ENCODE measurements around the gene ABHD17A. TPM values are rescaled to one million over a fixed set of nuclear protein-coding genes. Genes with fewer than 3 reads are reported as not detected.

ABHD17A gene
- total RNA-seq, 1 experiment from 2014 or later: 47.5 TPM

- Histone ChIP-seq H3K79me2 (ENCODE audit: insufficient read depth, low read length) (peaks cover 23% of the 10 kb centered on the region; the same call in 1 of the 2 replicates), H4K5ac (ENCODE audit: insufficient read length, low read depth, low read length) (peak within 1 kb of the TSS; percentile 94), H4K91ac (ENCODE audit: insufficient read length, low read depth, low read length) (no peak within 1 kb of the TSS), H4K20me1 (ENCODE audit: control insufficient read depth, insufficient read depth, insufficient read length) (peaks cover 5% of the 10 kb centered on the region), H3K79me1 (ENCODE audit: insufficient read depth, low read depth, low read length, poor library complexity, severe bottlenecking) (peaks cover 10% of the 10 kb centered on the region), H3K56ac (ENCODE audit: insufficient read length, low read depth, low read length) (no peak within 1 kb of the TSS), H3K9me3 (ENCODE audit: control insufficient read depth, low read depth, low read length) (no peaks in the 10 kb centered on the region), H3K4ac (ENCODE audit: low read depth, low read length) (no peak within 1 kb of the TSS; the same call in 1 of the 2 replicates), H3K14ac (ENCODE audit: insufficient read depth, low read length) (peak within 1 kb of the TSS; percentile 100), H2AK5ac (ENCODE audit: insufficient read length, low read length) (no peak within 1 kb of the TSS), H3K4me1 (ENCODE audit: insufficient read depth, low read length) (no peaks in the 10 kb centered on the region), H2BK20ac (ENCODE audit: low read depth, low read length, poor library complexity, severe bottlenecking) (no peak within 1 kb of the TSS), H3T11ph (ENCODE audit: low read length) (peak within 1 kb of the TSS; percentile 94), H3K27me3 (ENCODE audit: insufficient read depth, low read length) (no peaks in the 10 kb centered on the region), H3K23ac (ENCODE audit: insufficient read length, low read depth, low read length) (no peak within 1 kb of the TSS), H3K23me2 (ENCODE audit: insufficient read length, low read depth, low read length, poor library complexity, severe bottlenecking) (peaks cover 7% of the 10 kb centered on the region), H2BK12ac (ENCODE audit: insufficient read length, low read depth, low read length) (no peak within 1 kb of the TSS), H3K9ac (ENCODE audit: extremely low read depth, insufficient read length, low read length) (peak within 1 kb of the TSS; percentile 97), H4K8ac (replicated peaks; ENCODE audit: insufficient read length, low read depth, low read length) (no peak within 1 kb of the TSS), H3K27ac (ENCODE audit: insufficient read length, low read depth, low read length) (peak within 1 kb of the TSS; percentile 76), H2AFZ (ENCODE audit: low read length) (no peak within 1 kb of the TSS), H3K18ac (ENCODE audit: insufficient read length, low read depth, low read length) (peak within 1 kb of the TSS; percentile 100), H2BK5ac (ENCODE audit: insufficient read length, low read length) (peak within 1 kb of the TSS; percentile 90), H2BK120ac (ENCODE audit: low read depth, low read length, poor library complexity, severe bottlenecking) (no peak within 1 kb of the TSS), H3K4me2 (ENCODE audit: insufficient read depth, insufficient read length, low read length) (peak within 1 kb of the TSS; percentile 97), H2BK15ac (ENCODE audit: low read depth, low read length) (peak within 1 kb of the TSS; percentile 100; the same call in 1 of the 2 replicates)
- Mint-ChIP-seq H3K4me1 (peaks cover 15 to 37% of the 10 kb centered on the region in 2 experiments), H3K4me3 (peak within 1 kb of the TSS; percentile 87 to 97), H3K27ac (peak within 1 kb of the TSS; percentile 95 to 99 (median 98)), H3K27me3 (ENCODE audit: low read depth) (no peaks in the 10 kb centered on the region), H3K36me3 (ENCODE audit: insufficient read depth in 1 of 3, low read depth in 3 of 3) (peaks cover 0 to 10% (median 6%) of the 10 kb centered on the region in 3 experiments; a peak in 5 of 7 replicates), H3K9me3 (no peaks in the 10 kb centered on the region)
- peak; percentile 94 for DNase-seq
- peak; percentile 94 for TF ChIP-seq CTCF (conservative IDR thresholded peaks at IDR 0.05)
- no CpG with 5 or more reads among the region's 60 CpGs for WGBS (ENCODE audit: extremely low coverage, insufficient read length, low lambda C conversion rate)
Observed at GRCh38 chr19:1848399-1849131, 36.7 kb downstream of the ABHD17A start, which contains the start of gene REXO1. TSS of gene REXO1 (minus strand) at chr19:1848483. CDS start at chr19:1848358, 125 bp downstream.
